BE2C (cell line): Measurements from ENCODE around the gene ATP2B1.

ENCODE experiments used
- DNase-seq: peaks from one replicate; pipeline ENCODE4 v3.0.0-alpha.2; 2020
- H3K27me3 ChIP-seq: fragments of 250-450 bp; sonication (Bioruptor Pico); 2 replicates; pipeline ENCODE4 v1.5.1; 2020; ENCODE audit warnings: mild to moderate bottlenecking
- H3K36me3 ChIP-seq: fragments of 250-450 bp; sonication (Bioruptor Pico); 2 replicates; pipeline ENCODE4 v1.5.1; 2020; ENCODE audit warnings: mild to moderate bottlenecking
- H3K4me1 ChIP-seq: fragments of 250-450 bp; sonication (Bioruptor Pico); 2 replicates; pipeline ENCODE4 v1.5.1; 2020
- H3K4me3 ChIP-seq: 2 replicates; pipeline ENCODE4 v1.5.1; 2011; ENCODE audit warnings: low read depth, low read length
- H3K9me3 ChIP-seq: fragments of 250-450 bp; sonication (Bioruptor Pico); 2 replicates; pipeline ENCODE4 v1.5.1; 2020
- CTCF ChIP-seq: IDR thresholded peaks from 2 replicates; pipeline ENCODE4 v1.5.1; 2012; ENCODE audit warnings: mild to moderate bottlenecking, low read depth, low read length

Gene ATP2B1

GRCh38 chr12:89691659-89692058, 17.0 kb downstream of the ATP2B1 start:
- TF ChIP-seq CTCF: no peak
- no peaks in the 10 kb centered on the region for H3K4me1 ChIP-seq
- H3K36me3 ChIP-seq: no peaks in the 10 kb centered on the region

GRCh38 chr12:89690925-89691324, 17.7 kb downstream of the ATP2B1 start:
- TF ChIP-seq CTCF: no peak
- Histone ChIP-seq H3K27me3 (no peaks in the 10 kb centered on the region), H3K4me1 (no peaks in the 10 kb centered on the region), H3K4me3 (no peak overlapping the region), H3K36me3 (no peaks in the 10 kb centered on the region), H3K9me3 (no peaks in the 10 kb centered on the region)
- no peak for DNase-seq

More at GRCh38 chr12:89691659-89692058, 17.0 kb downstream of the ATP2B1 start:
- Histone ChIP-seq H3K27me3 (no peaks in the 10 kb centered on the region), H3K4me3 (no peak overlapping the region), H3K9me3 (no peaks in the 10 kb centered on the region)
- DNase-seq: no peak

GRCh38 chr12:89689306-89689705, 19.3 kb downstream of the ATP2B1 start:
- no peaks in the 10 kb centered on the region for H3K36me3 ChIP-seq
- no peak for DNase-seq
- no peaks in the 10 kb centered on the region for H3K4me1 ChIP-seq
- H3K27me3 ChIP-seq: no peaks in the 10 kb centered on the region
- H3K4me3 ChIP-seq: no peak overlapping the region
- no peaks in the 10 kb centered on the region for H3K9me3 ChIP-seq
- no peak for TF ChIP-seq CTCF

GRCh38 chr12:89686311-89686710, 22.3 kb downstream of the ATP2B1 start:
- Histone ChIP-seq H3K4me3 (no peak overlapping the region), H3K9me3 (no peaks in the 10 kb centered on the region), H3K36me3 (no peaks in the 10 kb centered on the region), H3K27me3 (no peaks in the 10 kb centered on the region), H3K4me1 (no peaks in the 10 kb centered on the region)
- DNase-seq: no peak
- TF ChIP-seq CTCF: no peak

GRCh38 chr12:89685363-89685972, 23.2 kb downstream of the ATP2B1 start:
- Histone ChIP-seq H3K4me3 (no peak overlapping the region), H3K4me1 (no peaks in the 10 kb centered on the region), H3K36me3 (no peaks in the 10 kb centered on the region), H3K9me3 (no peaks in the 10 kb centered on the region), H3K27me3 (no peaks in the 10 kb centered on the region)
- no peak for DNase-seq
- no peak for TF ChIP-seq CTCF

- no peak overlapping the region for H3K4me3 ChIP-seq
- no peak for DNase-seq
- H3K4me1 ChIP-seq: no peaks in the 10 kb centered on the region
- no peaks in the 10 kb centered on the region for H3K27me3 ChIP-seq
- no peaks in the 10 kb centered on the region for H3K9me3 ChIP-seq
- no peak for TF ChIP-seq CTCF
- H3K36me3 ChIP-seq: no peaks in the 10 kb centered on the region
These were observed 24.5 kb downstream of the ATP2B1 start for GRCh38 chr12:89684136-89684535.
